Measurements from ENCODE around the gene ANO10.
"Not testable (repeated sequence)": the region's sequence is repeated elsewhere in the genome, so short reads cannot be mapped to it uniquely, and the experiment has no call there.

Gene ANO10

GRCh38 chr3:43624619-43625305 is 3.0 kb upstream of the ANO10 start:
- DNase-seq, result no peak

DNA sequence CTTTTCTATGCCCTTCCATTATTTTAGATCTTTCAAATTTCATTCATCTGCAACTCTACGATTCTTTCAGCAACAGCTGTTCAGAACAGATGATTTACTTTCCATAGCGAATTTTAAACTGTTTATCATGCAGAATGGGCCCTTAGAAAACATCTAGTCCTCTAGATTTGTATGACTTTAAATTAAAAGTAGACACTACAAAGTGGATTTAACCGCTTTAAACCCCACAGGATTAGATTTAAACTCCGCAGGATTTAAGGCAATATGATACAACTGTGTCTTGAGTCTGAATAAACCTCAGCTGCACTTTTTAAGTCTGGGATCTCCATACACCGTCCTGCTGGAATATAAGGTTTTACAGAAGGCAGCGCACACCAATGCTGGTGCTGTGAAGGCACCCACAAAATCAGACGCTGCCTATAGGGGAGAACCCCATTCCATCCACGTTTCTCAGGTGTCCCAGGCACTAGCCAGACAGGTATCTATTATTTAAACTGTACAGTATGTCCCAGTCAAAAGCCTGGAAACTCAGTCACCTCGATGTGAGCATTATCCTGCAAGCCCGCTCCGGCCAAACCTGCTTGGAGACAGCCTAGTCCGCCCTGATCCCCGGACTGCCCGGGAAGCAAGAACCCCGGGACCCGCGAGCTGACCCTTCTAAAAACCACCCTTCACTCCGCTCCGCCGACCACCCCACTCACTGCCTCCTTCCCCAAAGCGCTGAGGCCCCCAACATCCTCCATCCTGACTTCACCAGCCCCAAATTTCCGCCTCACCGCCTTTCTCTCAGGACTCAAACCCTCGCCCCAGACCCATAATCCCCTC is 768 bp downstream of the ANO10 start:
- DNase-seq, result no peak

- no peak for DNase-seq
These were observed 2.2 kb downstream of the ANO10 start for GRCh38 chr3:43619588-43619987.

GRCh38 chr3:43618142-43618541 is 3.7 kb downstream of the ANO10 start:
- no peak for DNase-seq

- no peak for DNase-seq
These were observed 5.8 kb downstream of the ANO10 start for GRCh38 chr3:43616034-43616433.

DNA sequence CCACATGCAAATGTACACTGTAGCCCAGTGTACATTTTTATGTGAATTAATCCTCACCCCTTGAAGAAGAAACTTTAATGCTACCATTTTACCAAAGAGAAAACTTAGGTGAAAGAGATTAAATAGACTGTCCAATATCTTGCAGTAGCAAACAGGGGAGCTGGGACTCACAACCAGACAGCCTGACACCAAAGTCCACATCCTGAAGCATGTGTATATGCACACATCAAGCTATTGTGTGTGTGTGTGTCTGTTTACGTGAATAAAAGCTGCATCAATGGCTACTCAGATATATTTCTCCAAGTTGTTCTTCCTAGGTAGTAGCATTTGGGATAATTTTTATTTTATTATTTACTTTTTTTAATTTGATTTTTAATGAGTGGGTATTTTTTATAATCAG is 6.7 kb downstream of the ANO10 start:
- DNase-seq, result no peak

- DNase-seq, result no peak
These were observed 7.8 kb downstream of the ANO10 start for GRCh38 chr3:43613976-43614375.

- no peak for DNase-seq
These were observed 9.4 kb downstream of the ANO10 start for GRCh38 chr3:43612419-43612818.

DNA sequence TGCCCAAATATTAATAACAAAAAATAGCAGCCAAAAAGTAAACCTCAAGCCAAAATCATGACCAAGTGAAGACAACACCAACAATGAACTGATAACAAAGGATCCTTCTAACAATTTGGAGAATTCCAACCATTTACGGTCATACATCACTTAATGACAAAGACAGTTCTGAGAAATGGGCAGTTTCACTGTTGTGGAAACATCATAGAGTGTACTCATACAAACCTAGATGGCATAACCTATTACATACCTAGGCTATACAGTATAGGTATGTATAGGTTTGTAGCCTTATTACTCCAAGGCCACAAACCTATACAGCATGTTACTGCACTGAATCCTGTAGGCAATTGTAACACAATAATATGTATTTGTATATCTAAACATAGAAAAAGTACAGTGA is 12.4 kb downstream of the ANO10 start:
- DNase-seq, result no peak

DNA sequence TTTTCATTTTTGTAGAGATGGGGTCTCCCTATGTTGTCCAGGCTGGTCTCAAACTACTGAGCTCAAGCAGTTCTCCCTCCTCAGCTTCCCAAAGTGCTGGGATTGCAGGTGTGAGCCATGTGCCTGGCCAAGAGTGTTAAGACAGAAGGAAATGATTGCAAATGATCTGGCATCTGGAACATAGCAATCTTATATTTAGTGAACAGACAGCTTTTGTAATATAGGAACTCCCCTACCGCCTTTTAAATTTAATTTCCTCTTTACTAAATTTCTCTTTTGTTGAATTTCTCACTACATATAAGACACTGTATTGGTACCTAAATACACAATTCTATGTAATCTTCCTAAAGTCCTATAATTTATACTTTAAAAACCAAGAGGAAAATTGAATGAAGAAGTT is 13.1 kb downstream of the ANO10 start:
- no peak for DNase-seq

DNA sequence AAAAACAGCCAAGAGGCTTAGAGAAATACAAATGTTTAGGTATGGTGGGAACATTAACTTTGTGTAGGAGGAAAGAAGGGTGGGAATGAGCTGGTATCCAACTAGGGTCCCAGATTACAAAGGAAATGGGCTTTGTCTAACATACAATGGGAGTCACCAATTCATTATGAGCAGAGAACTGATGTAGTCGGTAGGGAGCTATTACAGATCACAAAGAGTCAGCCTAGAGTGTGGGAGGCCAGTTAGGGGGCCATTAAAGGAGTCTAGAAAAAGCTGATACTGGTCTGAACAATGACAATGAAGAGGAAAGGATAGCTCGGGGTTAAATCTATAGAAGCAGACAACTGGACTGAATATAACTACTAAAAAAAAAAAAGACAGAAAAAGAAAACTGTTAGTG is 15.5 kb downstream of the ANO10 start:
- no peak for DNase-seq

DNA sequence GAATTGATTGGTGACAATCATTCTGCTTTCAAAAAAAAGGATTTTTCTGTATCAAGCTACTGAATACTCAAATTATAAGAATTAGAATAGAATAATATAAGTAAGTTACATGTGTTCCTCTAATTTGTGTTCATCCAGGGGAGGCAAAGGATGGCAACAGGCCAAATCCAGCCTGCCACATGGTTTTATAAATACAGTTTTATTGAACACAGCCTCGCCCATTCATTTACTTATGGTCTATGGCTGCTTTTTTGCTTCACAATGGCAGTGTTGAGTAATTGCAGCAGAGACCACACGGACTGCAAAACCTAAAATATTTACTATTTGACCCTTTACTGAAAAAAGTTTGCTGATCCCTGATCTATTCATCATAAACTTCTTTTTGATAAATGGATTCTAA is 21.9 kb downstream of the ANO10 start:
- not testable (repeated sequence) for DNase-seq

DNA sequence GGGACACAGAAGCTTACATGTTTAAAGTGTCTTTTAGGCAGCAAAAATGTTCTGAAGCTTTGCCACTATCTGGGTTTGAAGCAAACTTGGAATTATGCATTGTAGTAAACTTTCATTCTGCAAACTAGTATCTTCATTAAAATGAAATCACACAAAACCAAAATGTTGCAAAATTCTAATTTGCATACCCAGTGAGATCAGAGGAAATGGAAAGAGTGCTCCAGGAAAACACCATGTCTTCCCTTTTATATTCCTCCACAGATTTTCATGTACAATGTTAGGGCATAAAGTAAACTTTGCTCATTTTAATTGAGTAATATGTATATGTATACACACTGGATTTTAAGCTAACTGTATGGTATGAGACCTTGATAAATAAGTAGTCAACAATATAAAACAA is 23.9 kb downstream of the ANO10 start:
- no peak for DNase-seq

- not testable (repeated sequence) for DNase-seq
These were observed 25.6 kb downstream of the ANO10 start for GRCh38 chr3:43596178-43596577.

GRCh38 chr3:43595280-43595679 is 26.5 kb downstream of the ANO10 start:
- DNase-seq, result not testable (repeated sequence)

GRCh38 chr3:43593588-43593987 is 28.2 kb downstream of the ANO10 start:
- not testable (repeated sequence) for DNase-seq

DNA sequence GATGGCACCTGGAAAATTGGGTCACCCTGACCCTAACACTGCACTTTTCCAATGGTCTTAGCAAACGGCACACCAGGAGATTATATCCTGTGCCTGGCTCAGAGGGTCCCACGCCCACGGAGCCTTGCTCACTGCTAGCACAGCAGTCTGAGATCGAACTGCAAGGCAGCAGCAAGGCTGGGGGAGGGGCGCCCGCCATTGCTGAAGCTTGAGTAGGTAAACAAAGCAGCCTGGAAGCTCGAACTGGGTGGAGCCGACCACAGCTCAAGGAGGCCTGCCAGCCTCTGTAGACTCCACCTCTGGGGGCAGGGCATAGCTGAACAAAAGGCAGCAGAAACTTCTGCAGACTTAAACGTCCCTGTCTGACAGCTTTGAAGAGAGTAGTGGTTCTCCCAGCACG is 29.9 kb downstream of the ANO10 start:
- not testable (repeated sequence) for DNase-seq

DNA sequence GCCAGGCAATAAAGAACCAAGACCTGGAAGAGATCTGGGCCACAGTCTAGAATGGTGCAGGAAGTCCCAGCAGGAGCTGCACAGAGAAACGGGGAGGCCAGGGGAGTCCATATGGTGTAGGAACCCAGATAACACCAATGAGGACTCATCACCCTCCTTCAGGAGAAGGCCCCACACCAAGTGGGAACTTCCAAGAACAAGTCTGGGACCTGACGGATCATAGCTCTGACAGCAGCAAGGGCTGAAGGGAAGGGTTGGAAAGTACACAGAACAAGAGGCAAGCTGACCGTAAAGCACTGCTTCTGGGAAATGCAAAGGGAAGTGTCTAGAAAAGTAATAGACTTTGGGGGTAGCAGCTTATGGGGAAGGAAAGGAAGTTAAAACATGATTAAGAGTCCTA is 34.5 kb downstream of the ANO10 start:
- DNase-seq, result no peak

GRCh38 chr3:43584043-43584826 is 37.6 kb downstream of the ANO10 start:
- DNase-seq, result no peak

DNA sequence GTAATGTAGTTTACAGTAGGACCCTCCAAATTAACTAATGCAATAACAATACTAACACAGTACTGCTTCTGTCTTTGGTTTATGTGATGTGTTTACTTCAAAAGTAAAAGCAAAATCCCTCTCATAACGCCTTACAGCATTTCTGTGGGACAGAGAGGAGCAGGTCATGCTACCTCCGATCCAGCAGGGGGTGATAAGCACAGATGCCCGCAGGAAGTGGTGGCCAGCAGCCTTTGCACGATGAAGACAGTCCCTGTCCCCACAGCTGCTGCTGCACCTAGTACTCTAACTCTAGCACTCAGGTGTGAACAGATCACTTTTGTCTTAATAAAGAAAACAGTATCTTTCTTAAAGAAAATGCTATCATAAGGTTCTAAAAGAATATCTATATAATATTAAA is 38.3 kb downstream of the ANO10 start:
- DNase-seq, result no peak

DNA sequence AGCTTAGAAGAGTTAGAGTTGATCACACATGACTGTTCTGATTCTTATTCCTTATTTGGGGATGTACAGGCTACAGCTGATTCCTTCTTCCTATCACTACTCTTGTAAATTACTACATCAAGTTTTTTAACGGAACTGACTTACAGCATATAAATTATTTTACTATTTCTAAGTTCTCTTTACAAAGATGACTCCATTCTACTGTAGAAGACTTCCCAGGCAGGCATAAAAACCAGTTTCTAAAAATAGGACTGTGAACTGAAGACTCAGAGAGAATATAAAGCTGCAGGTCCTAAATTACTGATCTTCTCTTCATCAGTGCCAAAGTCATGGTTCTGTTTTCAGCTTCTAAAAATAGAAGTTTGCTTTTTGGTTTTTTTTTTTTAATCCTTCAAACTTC is 38.9 kb downstream of the ANO10 start:
- DNase-seq, result no peak

- DNase-seq, result no peak
These were observed 40.5 kb downstream of the ANO10 start for GRCh38 chr3:43581343-43581742.

DNA sequence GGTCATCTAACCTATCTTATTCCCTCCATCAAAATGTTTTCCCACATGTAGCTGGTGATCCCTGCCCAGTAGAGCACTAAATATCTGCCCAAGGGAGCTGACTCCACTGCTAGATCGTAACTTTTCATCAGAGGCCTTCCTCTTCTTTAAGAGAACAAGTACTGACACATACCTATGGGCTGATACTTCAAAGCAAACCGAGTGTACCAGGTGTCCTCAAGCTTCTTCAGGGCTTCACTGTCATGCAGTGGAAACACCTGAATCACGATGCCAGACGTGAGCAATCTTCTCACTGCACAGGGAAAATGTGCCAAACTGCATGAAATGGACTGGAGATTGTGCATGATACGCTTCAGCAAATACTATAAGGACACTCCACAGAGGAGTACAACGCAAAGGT is 41.6 kb downstream of the ANO10 start:
- no peak for DNase-seq

DNA sequence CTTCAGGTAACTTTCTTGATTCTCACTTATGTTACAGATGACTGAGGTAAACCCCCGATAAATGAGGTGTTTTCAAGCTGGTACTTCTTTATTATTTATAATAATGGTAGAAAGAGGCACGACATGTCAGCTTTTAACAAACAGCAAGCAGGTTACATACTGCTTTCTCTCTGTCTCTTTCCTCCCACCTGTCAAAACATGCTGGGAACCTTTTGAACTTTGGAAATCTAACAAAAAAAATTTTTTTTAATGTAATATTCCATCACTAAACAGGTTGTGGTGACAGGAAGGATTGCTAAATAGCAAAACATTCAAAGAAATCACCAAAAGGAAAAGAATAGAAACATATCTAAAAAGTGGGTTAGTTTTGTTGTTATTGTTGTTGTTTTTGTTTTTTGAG is 48.2 kb downstream of the ANO10 start:
- DNase-seq, result no peak
